Amniotic stem cell (primary cell): ENCODE results near the gene LRCH3.
A peak's percentile ranks its signal among the peaks of the same experiment; 100 is the strongest.

Experiments used
- DNase-seq: peaks from one replicate; lab custom pipeline; 2025; lab: John Stamatoyannopoulos, UW

The LRCH3 gene

DNA sequence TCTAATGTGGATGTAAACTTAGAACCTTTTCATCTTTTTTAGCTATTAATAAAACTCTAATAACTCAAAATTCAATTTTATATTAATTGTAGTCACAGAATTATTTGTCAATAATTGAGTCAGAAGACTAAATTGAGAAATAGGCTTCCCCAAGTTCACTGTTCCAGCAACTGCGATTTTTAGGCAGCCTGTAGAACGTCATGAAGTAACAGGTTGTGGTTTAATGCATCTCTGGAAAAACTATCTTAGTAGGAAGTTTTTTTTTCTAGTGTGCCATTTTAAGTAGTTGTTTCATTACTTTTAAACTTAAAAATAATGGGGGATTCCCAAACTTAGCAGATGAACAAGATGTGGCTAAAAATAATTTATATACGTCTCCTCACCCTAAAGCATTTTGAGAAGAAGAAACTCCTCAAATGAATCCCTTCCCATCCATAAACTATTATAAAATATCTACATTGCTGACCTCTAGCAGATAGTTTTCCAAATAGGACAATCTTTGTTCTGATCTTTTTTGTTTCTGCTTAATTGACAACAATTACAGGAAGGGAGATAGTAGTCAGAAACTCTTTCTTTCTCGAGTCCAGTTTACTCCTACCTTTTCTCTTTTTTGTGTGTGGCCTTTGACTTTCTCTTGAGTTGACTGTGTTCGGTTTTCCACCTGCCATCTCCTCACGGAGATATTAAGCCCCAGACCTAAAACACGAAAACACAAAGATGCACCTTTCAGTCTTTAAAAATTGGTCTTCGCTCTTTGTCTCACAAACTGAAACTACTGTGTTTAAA is 43.1 kb downstream of the LRCH3 start:
- DNase-seq = no peak

- no peak for DNase-seq
Observed at GRCh38 chr3:197835509-197835908, 44.5 kb downstream of the LRCH3 start.

DNA sequence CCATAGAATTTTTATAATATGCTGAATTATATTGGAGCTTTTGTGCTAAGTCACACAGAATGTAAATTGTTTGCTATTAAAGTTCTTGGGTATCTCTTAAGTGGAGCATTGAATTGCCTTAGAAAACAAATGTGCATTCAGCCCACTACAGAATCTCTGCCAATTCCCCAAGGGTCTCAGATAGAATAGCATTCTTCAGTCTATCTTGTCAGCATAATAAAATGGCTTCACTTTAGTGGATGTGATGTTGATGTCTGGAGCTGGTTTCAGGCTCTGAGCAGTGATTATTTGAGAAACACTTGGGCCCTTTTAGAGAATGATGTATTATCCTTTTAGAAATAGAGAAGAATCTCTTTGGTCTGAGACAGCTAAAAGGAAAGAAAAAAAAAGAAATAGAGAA is 45.2 kb downstream of the LRCH3 start:
- DNase-seq = no peak

DNA sequence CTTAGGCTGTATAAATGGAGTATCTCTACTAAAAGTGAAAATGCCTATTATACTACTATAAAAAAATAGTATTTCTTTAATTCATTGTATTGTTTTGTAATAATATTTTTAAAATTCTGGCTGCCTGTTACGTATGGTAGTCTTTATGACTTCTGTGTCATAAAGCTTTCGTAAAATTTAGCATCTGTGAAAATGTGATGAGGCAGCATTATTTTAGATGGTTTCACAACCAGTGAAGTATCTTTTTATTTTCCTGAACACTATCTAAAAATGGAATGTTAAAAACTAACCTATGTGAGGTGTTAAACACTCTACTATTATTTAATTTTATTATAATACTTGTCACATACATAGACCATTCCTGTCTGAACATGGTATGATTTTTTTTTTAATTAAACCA is 46.2 kb downstream of the LRCH3 start:
- DNase-seq = no peak

- DNase-seq = no peak
Observed at GRCh38 chr3:197841789-197842188, 50.7 kb downstream of the LRCH3 start.

GRCh38 chr3:197846491-197846890 is 55.4 kb downstream of the LRCH3 start:
- no peak for DNase-seq

DNA sequence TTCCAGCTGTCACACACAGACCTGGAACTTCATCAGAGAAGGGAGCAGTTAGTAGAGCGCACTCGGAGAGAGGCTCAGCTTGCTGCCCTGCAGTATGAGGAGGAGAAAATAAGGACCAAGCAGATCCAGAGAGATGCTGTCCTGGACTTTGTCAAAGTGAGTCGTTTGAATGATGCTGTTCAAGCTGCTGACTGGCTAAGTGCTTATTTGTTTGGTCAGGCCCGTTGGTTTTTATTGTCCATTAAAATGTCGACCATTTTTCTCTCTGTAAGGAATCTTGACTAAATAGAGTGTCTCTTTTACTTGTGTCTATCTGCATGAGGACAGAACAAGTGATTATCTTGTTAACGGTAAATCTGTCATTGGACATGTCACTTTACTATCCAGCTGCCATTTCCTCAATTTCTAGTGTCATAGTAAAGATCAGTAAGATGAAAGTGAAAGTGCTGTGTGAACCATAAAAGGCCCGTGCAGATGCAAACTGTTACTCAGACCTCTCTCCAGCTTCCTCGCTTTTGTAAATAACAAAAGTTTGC is 56.9 kb downstream of the LRCH3 start:
- no peak for DNase-seq

DNA sequence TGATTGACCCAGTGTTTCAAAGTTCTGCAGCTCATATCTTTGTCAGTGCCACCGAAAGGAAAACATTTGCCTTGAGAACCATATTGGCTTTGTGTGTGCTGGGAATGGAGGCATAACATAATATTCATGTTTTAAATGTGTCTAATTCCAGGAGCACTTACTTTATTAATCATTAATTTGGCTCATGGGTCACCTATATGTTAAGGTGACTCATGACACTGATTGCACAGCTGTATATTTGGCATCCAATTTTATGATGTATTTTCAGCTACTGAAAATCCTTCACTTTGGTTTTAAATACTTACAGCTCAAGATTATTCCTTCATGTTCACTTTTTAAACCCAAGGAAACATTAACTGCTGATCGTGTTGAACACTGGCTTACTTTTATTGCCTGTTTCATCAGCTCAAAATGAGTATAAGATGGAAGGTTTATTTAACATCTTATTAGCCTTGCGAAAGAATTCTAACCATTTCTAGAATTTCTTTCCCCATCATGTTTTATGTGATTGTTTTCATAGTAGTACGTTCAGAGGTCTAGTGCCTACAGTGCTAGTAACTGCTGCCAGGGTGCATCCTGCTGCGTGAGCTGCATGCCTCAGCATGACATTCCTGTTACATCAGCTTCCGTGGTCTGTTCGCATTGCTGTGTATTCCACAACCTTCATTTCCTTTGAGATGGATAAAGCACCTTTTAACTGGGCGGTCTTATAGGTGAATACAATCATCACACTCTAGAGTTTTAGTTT is 63.7 kb downstream of the LRCH3 start:
- DNase-seq = peak; percentile 51

DNA sequence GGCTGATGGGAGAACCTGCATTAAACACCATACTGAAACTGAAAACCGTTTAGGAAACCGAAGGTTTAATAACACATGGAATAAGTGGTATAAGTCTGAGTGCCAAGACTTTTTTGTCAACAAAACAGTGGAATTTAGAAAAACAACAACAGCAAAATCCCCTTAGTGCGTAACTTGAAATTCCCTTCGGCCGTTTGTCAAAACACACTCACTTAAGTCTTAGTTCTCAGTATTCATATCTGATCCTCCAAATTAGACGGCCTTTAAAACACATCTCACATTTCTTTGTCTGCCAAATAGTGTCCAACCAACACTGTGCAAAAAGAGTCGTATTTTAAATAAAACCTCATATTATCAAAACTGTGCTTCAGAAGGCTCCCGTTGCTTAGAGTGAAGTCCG is 64.5 kb downstream of the LRCH3 start:
- DNase-seq = no peak

DNA sequence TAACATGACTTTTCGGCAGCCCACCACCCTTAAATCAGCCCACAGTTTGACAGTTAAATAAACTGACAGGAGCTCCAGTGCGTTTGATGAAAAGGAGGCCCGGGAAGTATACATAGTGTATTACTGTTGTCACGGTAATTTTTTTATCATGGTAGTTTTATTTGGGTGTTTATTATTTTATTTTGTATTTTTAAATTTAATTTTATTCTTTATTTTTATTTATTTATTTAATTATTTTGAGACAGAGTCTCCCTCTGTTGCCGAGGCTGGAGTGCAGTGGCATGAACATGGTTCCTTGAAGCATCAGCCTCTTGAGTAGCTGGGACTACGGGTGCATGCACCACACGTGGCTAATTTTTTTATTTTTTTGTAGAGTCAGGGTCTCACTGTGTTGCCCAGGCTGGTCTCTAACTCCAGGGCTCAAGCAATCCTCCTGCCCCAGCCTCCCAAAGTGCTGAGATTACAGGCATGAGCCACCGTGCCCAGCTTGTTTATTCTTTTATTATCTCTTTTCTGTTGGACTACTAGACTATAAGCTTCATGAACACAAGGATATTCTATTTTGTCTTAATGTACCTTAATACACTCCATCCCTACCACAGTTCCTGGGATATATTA is 65.3 kb downstream of the LRCH3 start:
- DNase-seq = no peak

DNA sequence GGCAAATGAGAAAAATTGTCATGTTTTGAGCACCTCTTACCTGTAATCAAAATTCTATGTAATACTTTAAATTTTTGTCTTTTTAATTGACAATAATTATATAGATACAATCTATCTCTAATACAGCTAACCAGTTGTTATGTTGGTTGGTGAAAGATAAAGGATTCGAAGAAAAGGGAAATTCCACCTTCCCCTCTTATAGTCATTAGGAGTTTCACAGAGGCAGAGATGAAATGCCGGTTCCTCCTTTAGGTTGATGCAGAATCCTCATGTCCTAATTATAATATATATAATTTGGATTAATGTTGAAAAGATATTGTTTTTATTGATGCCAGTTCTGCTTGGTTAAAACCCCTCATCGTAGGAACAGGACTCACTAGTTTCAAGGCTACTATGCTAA is 67.1 kb downstream of the LRCH3 start:
- DNase-seq = no peak

DNA sequence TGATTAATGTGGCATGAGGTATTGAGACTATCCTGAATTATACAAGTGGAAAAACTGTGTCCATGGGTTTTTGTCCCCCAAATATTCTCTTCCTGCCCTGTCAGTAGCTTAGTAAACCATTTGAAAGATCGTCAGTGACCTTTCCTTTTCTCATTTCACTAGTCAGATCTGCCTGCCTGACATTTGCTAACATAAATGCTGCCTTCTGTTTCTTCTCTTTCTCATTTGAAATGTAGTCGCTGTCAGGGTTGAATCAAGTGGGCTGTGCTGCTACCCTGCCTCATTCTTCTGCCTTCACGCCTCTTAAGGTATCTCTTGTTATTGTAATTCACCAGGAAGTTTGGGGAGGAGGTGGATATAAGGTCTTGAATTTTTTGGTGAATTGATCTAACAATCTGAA is 67.5 kb downstream of the LRCH3 start:
- no peak for DNase-seq

DNA sequence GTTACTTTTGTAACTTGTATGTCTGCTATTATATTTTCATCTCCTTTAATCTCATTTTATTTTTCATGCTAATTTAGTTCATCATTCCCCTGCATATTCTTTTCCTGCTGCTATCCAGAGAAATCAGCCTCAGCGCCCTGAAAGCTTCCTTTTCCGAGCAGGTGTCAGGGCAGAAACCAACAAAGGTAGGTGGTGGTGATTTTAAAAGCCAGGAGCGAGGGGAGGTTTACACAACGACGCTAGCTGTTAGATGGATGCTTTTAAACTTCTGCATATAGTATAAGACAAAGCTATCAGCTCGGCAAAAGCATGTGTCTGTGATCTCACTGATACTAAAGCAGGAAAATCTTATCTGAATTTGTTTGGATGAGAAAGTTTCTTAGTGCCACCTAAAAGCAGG is 75.0 kb downstream of the LRCH3 start:
- no peak for DNase-seq

GRCh38 chr3:197873329-197873728 is 82.3 kb downstream of the LRCH3 start:
- DNase-seq = no peak

DNA sequence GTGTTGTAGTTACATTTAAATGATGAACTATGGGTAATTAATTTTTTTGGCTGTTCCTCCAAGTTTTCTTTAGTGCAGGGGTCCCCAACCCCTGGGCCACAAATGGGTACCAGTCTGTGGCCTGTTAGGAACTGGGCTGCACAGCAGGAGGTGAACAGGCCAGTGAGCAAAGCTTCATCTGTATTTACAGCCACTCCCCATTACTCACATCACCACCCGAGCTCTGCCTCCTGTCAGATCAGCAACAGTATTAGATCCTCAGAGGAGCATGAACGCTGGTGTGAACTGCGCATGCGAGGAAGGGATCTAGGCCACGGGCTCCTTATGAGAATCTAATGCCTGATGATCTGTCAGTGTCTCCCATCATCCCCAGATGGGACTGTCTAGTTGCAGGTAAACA is 83.0 kb downstream of the LRCH3 start:
- DNase-seq = no peak

DNA sequence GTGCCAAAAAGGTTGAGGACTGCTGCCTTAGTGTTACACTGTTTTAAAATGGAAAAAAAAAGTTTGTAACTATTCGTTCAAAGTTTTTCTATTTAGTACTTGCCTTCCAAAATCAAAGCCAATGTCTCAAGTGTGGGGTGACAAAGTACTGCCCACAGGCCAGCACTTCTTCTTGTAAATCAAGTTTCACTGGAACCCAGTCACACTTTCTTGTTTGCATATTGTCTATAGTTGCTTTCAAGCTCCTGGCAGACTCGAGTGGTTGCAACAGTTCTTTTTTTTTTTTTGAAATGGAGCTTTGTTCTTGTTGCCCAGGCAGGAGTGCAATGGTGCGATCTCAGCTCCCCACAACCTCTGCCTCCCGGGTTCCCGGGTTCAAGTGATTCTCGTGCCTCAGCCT is 83.6 kb downstream of the LRCH3 start:
- no peak for DNase-seq

DNA sequence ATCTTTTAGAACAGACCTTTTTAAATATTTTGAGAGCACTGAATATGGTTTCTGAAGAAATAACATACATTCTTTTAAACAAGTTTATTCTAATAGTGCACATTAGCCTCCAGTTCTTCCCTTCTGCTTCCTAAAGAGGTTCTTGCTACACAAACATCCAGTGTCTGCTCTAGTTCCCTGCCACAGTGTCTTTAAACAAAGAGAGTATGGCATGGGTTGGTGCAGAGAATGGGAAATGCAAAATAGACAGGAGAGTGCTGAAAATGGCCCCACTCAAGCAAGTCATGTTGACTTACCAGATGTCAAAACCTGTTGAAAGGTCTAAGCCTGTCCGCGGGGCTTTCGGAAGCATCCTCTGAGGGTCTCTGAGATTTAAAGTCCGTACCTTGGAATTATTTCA is 86.8 kb downstream of the LRCH3 start:
- DNase-seq = no peak

- DNase-seq = no peak
Observed at GRCh38 chr3:197878427-197878826, 87.4 kb downstream of the LRCH3 start.

DNA sequence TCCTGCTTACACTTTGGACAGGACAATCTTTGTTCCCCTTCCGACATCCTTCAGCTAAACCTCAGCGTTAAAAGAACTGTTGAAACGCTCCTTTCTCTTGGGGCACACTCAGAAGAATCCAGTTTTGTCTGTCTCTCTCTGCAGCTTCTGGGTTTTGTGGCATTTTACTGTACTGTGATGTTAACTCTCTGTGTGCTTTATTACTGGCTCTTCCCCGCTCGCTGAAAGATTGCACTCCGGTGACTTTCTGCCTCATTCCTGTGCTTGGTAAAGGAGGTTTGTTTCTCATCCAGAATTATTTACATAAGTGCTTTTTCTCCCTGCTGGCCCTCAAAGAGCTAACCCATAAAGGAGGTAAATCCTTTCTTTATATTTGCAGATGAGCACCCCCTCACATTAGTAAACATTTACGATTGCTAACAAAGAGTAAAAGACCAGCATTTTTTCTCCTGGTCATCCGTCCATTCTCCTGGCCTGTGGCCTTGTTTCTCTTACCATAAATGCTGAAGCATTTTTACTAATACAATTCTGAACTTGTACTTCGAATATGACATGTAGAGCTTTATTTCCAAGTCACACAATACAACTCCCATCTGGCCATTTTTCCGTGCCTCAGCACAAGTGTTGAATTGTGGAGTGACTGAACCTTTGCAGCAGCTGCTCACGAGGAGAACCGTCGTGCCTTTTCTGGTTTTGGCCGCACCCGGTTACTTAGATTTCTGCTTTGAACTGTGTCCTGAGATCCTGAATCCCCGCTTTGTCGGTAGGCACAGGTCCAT is 89.6 kb downstream of the LRCH3 start:
- DNase-seq = no peak

- DNase-seq = no peak
Observed at GRCh38 chr3:197881270-197881969, 90.4 kb downstream of the LRCH3 start.

DNA sequence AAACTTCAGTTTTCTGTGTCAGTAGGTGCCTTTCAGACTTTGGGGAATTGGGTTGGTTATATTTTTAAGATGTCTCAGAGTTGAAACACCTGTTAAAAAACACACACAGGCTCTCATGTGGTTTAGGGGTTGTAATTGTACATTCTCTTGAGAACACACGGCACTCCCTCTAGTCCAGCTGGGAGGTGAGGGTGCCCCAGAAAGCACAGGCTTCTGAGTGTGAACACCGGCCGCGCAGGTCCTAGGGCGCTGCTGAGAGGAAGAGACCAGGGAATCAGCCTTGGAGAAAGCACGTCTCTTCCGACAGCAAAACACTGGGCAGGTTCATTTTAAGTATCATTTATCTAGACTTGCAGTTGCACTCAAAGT is 90.9 kb downstream of the LRCH3 start:
- DNase-seq = no peak

DNA sequence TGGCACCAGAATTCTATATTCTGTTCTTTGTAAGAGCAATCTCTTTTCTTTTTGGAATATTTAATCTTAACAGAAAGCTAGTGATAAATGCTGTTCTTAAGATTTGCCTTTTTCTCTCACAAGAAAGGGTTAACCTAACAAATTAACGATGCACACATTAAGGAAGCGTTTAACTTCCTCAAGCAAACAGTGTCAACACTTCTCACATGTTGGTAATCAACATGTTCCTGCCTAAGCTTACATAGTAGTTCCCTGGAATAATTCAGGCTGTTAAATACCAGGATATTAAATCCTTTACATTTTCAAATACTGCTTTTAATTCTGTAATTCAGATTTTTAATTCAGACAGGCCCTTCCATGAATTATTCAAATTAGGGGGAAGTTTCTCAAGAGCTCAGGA is 91.5 kb downstream of the LRCH3 start:
- no peak for DNase-seq
